NK-92 (cell line): ENCODE results near the gene CTF1.

Source experiments
- DNase-seq: peaks from one replicate; lab custom pipeline; 2025; ENCODE audit not compliant: unreplicated experiment; lab: John Stamatoyannopoulos, UW

CTF1 gene

GRCh38 chr16:30953111-30953510, 56.7 kb downstream of the CTF1 start:
- DNase-seq, result no peak
